ENCODE measurements around the gene MBTPS1. TPM values are rescaled to one million over a fixed set of nuclear protein-coding genes. Genes with fewer than 3 reads are reported as not detected.
A peak's percentile ranks its signal among the peaks of the same experiment; 100 is the strongest.

The MBTPS1 gene
- total and polyA plus RNA-seq, 9 of the 15 experiments (the other 6 are each of a cell fraction or from before 2014, with no cell fraction given) = 2.8 to 57.6 (median 43.8) TPM

- 0 out of 2 replicates have a peak, but pooled peaks have one; percentile 21 for TF ChIP-seq RREB1 (CRISPR knock-in tag; IDR thresholded peaks at IDR 0.05)
- 0 out of 2 replicates have a peak, but pooled peaks have one; percentile 28 for TF ChIP-seq ZNF395 (CRISPR knock-in tag; IDR thresholded peaks at IDR 0.05)
- peak in 1 of 2 experiments; percentile 58; a peak in 1 of 4 replicates for TF ChIP-seq RCOR1 (IDR thresholded peaks at IDR 0.05; ENCODE audit: borderline replicate concordance in 1 of 2, low read depth in 2 of 2, low read length in 2 of 2)
- no peak for TF ChIP-seq CBX8 (IDR thresholded peaks at IDR 0.05; ENCODE audit: borderline replicate concordance, extremely low read depth, low read depth, low read length, poor library complexity, severe bottlenecking)
- TF ChIP-seq DPF2 (IDR thresholded peaks at IDR 0.05) = 0 out of 2 replicates have a peak, but pooled peaks have one; percentile 31
- 0 out of 2 replicates have a peak, but pooled peaks have one; percentile 47 for TF ChIP-seq ZNF12 (CRISPR knock-in tag; IDR thresholded peaks at IDR 0.05)
- no peak for TF ChIP-seq ZFP36 (IDR thresholded peaks at IDR 0.05; ENCODE audit: low read depth, low read length, partially characterized antibody)
- TF ChIP-seq GMEB1 (CRISPR knock-in tag; IDR thresholded peaks at IDR 0.05) = no peak
- peak; percentile 47; the same call in 1 of the 2 replicates for TF ChIP-seq CTBP1 (IDR thresholded peaks at IDR 0.05; ENCODE audit: borderline replicate concordance)
- TF ChIP-seq GTF2B (IDR thresholded peaks at IDR 0.05; ENCODE audit: extremely low read depth, insufficient read length) = no peak
- peak; percentile 19 for TF ChIP-seq NUFIP1 (IDR thresholded peaks at IDR 0.05; ENCODE audit: partially characterized antibody)
- 0 out of 4 replicates have a peak, but pooled peaks of 1 of the 2 experiments have one; percentile 28 for TF ChIP-seq TBL1XR1 (IDR thresholded peaks at IDR 0.05; ENCODE audit: low read length in 2 of 2)
- no peak for TF ChIP-seq PCBP1 (IDR thresholded peaks at IDR 0.05; ENCODE audit: low read depth, low read length, poor library complexity, severe bottlenecking)
- no peak for TF ChIP-seq PTBP1 (IDR thresholded peaks at IDR 0.05; ENCODE audit: low read depth, low read length)
- TF ChIP-seq KLF10 (CRISPR knock-in tag; IDR thresholded peaks at IDR 0.05) = no peak
These were observed 21.1 kb upstream of the MBTPS1 start (continued) for GRCh38 chr16:84137769-84138357.
